ENCODE results near the gene TBCD.
"Not testable (repeated sequence)": the region's sequence is repeated elsewhere in the genome, so short reads cannot be mapped to it uniquely, and the experiment has no call there.

TBCD gene

DNA sequence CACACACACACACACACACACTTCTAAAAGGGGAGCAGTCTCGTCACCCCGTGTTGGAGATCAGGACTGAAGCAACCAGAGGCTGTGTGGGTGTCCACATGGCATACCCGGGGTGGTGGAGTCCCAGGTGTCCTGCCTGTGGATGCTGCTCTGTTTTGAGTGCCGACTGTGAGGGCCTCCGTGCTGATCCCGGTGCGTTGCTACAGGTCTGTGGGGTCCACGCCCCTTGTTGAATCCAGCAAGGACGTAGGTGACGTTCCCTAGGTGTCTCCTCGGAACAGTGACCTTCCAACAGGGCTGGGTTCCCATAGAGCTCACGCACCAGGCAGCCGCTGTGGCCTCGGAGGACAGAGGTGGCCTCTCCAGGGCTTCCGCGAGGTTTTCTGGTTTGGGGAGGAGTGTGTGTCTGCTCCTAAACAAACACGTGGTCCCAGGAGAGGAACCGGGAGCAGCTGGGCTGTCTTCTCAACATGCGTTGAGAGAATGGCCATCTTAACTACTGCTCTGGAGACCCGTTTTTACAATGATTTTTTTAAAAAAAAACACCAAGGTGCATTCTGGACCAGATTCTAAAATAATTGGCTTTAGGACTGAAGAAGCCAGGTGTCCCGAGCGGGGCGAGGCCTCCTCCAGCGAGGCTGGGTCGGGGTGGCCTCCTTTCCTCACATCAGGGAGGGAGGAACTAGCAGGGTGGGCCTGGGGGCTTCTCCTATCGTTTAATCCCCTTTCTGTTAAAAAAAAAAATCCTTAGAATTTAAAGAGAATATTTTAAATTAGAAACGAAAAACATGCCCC, 188.6 kb downstream of the TBCD start:
- DNase-seq: no peak

DNA sequence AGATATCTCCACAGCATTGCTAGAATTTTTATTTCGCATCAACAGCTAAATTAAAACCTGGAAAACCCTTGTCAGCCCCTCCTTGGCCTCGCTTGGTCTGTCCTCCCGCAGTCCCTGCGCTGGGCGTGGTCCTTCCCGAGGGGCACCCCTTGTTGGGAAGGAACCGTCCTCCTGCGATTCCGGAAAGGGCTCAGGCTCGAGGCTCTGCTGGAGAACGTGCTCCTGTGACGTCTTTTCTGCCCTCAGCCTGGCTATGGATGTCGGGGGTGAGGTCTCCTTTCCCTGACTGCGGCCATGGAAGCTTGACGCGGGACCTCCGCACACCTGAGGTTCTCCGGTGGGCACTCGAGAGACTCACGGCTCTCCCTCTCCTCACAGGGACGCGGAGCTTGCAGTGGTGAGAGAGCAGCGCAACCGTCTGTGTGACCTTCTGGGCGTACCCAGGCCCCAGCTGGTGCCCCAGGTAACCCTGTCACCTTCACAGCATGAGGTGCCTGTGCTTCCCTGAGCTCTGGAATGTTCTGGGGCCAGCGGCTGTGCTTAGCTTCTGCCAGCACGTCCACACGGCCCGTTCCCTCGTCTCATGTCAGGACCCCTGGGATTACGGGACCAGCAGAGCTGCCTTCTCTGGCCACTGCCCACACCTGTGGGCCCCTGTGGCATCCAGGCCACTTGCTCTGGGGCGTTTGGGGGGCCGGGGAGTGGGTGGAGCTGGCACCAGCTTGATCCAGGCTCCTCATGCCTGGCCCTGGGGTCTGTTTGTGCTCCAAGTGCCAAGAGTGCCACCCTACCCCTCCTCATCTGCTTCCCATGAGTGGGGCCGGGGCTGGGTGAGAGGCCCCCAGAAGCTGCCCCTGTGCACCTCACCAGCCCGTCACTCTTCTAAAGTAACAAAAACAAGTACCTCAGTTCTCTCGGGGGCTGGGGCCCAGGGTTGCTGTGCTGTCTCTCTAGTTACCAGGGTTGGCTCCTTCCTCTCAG, 189.4 kb downstream of the TBCD start:
- no peak for DNase-seq

DNA sequence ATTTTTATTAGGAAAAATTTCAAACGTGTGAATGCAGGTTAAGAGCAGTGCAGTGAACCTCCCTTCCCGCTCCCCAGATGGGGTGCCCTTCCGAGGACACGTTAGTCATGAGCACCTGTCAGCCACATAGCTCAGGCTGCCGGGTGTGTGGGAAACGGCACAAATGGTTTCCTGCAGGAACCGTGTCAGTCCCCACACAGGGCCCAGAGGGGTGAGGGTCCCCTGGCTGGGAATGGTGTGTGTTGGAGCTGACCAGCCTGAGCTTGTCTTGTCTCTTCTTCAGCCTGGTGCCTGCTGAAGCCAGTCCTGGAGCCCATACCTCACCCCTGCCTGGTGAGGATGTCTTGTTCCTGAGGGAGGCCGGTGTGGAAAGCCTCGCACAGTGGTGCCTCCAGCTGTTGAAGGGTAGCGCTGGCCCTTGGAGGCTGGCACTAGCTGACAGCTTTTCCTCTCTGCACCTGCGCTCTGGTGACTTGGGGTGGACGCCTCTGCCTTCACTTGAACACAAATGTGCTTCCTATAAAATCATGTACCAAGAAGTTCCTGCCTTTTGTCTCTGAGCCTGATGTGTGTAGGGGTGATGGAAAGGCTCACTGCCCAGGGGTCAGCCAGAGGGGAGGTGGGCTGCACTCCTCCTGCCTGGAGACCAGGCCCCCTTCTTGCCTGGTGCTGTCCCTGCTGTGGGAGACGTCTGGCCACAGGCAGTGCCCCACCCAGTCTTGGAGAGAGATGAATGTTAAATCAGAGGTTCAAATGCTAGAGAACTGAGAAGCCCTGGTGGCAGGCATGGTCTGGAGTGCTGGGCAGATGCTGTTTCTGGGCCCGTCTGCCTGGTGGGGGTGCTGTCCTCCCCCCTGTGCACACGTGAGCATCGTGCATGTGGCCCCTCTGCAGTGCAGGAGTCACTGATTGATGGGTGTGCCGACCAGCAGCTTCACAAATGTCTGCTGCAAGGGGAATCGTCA, 190.6 kb downstream of the TBCD start:
- no peak for DNase-seq

DNA sequence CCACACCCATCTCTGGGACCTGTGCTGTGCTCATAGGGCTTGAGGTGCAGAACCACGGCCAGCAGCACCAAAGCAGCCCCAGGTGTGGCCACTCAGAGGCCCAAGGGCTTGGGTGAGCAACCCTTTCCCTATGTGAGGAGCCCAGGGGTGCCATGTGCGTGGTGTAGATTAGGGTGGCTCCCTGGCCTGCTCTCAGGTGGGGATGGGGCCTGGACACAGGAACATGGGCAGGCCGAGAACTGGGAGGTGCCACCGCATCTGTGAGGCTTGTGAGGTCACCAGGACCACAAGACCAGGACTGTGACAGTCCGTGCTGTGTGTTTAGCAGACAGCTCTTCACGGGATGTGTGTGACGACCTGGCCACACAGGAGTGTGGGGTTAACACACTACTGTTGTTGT, 191.5 kb downstream of the TBCD start:
- DNase-seq: no peak

DNA sequence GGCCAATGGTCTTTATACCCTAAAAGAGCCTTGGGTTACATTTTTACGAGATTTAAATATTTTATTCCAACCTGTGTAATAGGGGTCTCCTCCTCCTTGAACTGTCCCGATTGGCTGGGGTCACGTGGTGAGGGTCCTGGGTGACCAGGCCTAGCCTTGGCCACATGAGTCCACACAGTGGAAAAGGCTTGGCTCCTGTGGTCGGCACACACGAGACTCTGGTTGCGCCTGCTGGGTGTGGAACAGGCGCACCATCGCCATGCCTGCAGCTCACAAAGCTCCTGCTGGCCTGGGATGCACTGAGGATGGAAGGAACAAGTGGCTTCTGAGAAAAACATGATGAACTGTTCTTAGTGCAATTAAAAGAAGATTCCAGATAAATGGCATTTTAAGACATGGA, 191.9 kb downstream of the TBCD start:
- no peak for DNase-seq

DNA sequence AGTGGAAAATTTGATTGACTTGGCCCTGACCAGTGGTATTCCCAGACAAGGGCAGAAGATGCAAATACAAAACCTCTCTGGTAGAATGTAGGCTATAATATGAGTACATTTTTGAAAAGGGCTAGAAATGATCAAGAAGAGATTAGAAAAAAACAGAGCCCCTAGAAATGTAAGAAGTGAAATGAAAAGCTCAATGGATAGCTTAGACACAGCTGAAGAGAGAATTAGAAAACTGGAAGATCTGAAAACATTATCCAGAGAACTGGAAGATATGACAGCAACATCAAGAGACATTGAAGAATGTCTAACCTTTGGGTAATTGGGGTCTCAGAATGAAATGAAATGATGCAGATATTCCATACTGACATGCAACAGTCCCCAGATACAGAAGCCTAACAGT, 193.1 kb downstream of the TBCD start:
- no peak for DNase-seq

DNA sequence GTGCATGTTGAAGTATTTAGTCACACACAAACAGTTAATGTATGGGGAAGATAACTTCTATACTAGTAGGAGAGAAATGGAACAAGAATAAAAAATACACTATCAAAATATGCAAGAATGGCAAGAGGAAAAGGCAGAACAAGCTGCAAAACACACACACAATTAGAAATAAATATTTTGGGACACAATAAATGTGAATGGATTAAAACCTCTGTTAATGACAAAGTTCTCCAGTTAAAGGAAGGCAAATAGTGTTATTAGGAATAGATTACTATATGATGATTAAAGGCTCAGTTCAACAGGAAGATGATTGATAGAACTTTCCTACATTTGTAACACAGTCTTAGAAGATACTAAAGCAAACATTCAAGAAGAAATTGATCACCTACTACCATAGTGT, 194.2 kb downstream of the TBCD start:
- DNase-seq: no peak

DNA sequence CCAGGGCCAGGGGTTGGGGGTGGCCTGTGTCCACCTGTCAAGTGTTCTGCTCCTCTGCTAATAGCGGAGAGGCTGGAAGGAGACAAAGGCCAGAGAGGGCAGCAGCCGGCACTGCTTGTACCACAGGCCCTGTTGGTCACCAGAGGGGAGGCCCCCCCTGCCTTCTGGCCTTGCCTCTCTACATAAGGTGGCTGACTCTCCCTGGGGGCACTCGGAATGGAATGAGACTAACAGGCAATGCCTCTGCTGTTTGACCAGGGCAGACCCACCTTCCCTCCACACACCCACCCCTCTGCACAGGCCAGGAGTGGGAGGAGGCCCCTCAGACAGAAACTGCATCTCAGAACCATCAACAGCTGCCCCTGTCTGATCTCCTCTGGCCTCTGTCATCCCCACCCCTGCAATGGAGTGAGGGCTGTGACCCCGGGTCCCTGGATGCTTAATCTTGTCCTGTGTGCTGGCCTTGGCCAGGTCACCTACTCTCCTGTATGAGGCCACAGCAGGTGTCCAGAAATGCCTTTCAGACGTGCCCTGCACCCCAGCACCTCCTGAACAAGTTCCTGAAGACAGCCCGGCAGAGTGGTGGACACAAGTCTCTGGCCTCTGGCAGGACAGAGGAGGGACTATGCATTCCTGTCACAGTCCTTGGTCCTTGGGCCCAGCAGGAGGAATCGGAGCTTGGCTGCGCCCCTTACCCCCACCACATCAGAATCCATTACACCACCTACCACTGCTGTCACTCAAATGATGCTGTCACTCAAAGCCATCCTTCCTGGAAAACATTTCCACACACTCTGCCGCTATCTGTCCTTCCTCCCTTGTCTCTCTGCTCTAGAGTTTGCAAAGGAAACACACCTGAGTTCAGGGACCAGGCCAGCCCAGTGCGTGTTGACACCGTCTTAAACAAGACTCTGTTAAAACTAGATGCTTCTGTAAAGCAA, 195.5 kb downstream of the TBCD start:
- no peak for DNase-seq

DNA sequence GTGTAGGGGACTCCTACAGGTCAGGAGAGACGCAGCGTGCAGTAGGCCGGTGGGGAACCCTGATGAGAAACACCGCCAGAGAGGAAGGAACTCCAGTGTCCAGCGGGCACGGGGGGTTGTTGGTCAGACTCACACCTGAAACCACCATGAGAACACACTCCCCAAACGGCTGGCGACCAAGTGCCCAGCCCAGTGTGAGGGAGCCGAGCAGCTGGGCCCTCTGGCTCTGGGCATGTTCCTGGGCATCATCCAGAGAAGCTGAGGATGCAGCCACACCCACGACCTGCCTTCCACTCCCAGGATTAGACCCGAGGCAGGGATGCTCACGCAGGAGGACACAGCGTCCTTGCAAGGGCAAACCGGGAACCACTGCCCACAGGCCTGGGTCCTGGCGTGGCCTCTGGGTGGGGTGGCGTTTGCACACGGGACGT, 196.2 kb downstream of the TBCD start:
- no peak for DNase-seq

DNA sequence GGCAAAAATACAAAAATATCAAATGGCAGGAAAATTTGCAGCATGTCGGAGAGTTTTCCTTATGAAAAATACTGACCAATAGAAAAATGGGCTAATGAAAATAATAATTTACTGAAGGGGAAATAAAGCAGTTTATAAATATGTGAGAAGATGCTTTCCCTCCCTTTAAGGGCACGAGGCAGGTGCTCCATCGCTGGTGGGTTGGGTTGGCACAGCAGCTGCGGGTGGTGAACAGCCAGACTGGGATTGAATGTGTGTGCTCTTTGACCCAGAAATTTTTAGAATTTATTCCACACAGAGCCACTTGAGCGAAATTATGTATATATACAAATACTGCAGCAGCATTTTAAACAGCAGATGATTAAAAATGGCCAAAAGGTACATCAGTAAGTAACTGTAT, 197.1 kb downstream of the TBCD start:
- no peak for DNase-seq

DNA sequence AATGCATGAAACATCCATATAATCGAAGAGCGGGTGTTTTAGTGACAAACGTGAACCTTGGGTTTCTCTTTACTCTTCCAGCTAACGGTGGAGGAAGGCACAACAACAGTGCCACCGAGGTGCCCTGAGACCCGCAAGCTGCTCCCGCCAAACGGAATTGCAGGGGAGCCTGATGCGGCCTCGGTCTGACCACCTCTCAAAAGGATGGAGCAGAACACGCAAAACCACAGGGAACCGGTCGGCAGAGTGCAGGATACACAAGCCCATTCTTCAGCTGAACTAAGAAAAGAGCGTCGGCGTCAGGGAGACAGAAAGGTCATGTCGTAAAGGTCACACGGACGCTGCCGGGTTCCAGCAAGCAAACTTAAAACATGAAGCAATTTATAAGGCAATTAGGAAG, 197.5 kb downstream of the TBCD start:
- DNase-seq: no peak

DNA sequence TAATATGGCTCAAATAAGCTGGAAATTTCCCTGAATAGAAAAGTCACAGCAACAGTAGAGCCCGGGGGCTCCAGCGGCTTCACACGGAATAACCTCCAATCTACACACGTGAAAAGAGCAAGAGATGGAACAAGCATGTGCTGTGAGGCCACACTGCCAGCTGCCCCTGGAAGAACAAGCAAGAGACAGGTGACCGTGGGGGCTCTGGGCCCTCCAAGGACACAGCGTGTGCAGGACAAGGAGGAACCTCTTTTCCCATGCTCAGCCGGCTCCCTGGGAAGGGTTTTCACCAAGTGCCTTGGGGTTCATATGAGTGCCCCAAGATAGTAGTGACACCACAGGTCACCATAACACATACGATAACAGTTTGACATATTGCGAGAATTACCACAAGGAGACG, 198.1 kb downstream of the TBCD start:
- DNase-seq: no peak

DNA sequence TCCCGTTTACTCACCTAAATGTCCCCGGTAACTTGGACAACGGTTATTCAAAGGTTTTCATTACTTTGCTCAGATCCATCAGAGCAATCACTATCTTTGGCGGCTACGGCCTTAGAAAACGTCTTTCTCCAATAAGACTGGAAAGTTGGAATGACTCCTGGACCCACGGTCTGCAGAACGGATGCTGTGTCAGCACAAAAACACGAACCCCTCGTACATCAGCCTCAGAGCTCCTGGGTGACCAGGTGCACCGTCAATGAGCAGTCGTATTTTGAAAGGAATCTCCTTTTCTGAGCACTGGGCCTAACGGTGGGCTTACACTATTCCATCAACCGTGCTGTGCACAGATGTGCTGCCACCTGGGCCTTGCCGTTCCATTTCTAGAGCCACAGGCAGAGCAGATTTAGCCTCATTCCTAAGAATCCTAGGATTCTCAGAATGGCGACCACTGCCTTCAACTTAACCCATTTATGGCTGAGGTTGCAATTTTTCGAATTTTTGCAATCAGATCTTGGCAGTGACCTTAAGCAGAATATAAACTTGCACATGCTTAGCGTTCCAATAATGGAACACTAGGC, 198.7 kb downstream of the TBCD start:
- DNase-seq: no peak

DNA sequence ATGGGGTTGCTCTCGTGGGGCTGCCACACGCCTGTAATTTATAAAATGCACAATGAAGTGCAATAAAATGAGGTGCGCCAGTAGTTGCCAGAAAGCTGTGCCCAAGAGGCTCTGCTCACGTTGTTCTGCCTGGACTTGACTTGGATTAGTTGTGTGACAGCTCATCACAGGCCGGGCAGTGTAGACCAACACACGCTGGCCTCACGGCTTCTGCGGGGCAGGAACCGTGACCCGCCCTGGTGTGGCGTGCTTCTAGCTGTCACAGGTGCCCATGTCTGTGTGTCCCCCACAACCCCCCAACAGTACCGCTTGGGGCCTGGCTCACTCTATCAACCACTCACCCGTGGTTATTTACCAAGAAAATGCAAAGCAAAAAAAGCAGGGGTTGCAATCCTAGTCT, 200.2 kb downstream of the TBCD start:
- no peak for DNase-seq

DNA sequence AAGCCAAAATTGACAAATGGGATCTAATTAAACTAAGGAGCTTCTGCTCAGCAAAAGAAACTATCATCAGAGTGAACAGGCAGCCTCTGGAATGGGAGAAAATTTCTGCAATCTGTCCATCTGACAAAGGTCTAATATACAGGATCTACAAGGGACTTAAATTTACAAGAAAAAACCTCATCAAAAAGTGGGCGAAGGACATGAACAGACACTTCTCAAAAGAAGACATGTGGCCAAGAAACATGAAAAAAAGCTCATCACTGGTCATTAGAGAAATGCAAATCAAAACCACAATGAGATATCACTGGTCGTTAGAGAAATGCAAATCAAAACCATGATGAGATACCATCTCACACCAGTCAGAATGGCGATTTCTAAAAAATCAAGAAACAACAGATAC, 203.2 kb downstream of the TBCD start:
- DNase-seq: not testable (repeated sequence)

DNA sequence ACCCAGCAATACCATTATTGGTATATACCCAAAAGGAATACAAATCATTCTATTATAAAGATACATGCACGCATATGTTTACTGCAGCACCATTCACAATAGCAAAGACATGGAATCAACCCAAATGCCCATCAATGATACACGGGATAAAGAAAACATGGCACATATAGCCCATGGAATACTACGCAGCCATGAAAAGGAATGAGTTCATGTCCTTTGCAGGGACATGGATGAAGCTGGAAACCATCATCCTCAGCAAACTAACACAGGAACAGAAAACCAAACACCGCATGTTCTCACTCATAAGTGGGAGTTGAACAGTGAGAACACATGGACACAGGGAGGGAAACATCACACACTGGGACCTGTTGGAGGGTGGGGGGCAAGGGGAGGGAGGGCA, 203.8 kb downstream of the TBCD start:
- not testable (repeated sequence) for DNase-seq

DNA sequence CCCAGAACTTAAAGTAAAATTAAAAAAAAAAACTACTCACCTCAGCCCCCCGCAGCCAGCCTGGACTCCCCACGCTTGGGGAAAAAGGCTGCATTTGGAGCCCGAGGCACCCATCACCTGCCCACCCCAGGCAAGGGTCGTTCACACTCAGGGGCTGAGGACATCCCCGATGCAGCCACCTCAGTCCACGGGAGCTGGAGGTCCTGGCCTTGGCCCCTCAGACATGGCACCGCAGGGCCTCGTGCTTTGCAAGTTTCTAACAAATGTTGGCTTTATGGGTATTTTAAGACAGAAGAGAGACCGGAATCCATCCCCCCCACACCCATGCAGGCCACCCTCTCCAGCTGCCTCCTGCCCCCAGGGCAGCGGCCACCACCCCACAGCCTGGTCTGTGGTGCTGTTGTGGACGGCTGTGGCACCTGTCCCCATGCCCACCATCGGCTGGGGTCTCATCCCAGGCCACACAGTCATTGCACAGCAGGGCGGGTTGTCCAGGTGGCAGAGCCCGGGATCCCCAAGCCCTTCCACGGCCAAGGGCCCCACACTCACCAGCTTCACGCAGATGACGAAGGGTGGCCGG, 204.4 kb downstream of the TBCD start:
- DNase-seq: no peak

DNA sequence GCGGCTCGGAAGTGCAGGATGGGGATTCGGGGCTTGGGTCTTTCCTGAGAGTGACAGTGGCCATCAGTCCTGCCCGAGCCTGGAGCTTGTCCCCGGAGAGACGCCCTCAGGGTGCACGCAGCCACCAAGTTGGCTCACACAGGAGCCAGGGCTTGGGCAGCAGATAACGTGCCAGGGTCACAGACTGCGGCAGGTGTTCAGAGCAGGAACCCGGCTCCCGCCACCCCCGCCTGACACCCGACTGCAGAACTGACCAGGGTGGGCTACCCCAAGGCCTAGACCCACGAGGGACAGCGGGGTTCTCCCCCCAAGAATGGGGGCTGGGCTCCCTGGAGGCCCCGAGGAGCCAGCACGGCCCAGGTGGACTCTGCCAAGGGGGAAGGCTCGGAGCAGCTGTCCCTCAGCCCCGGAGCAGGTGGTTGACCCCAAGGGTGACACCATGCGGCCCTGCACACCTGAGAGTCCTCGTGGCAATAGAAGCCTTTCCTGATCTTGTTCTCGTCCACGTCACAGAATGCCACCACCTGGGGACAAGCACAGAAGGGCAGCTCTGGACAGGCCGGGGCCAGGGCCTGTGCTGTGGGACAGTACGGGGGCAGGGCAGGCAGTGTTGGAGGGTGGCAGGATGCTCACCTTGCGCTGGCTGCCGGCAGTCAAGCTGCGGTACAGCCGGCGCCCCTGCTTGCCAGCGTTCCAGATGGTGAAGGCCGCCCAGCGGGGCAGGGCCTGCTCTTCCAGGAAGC, 205.0 kb downstream of the TBCD start:
- DNase-seq: no peak

DNA sequence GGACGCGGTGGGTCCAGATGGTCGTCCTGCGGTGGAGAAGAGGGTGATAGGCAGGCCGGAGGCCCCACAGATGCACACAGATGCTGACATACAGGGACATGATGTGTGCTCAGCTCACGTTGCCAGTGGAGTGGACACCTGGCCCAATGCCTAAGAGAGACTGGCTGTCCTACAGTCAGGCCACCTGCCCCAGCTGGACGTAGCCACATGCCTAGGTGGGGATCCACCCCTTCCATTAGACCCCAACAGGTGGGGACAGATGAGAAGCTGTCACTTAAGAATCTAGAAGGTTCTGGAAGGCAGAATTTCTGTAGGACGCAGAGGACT, 205.6 kb downstream of the TBCD start:
- no peak for DNase-seq

DNA sequence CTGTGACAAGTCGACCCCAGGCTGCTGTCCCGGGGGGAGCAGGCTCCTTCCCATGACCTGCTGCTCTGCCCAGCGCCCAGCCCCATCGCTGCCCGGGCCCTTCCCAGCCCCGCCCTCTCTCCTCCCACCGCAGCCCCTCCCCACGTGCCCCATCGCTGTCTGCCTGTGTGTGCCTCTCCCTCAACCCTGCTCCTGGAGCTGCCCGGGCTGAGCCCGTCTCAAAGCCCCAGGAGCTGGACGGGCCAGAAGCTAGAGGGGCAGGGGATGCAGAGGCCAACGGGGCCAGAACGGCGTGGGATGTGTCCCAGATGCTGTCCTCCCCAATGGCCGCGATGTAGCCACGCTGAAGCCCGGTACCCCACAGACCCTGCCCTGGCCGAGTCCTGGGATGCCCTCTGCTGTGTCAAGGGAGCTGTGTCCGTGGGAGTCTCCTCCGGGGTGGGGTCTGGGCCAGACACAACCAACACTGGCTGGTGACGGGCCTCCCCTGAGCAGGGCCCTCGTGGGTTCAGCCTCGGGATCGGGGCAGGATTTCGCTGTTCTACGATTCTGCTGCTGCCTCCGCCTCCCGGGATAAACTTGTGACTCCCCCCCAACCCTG, 206.2 kb downstream of the TBCD start:
- no peak for DNase-seq
